Measurements from ENCODE around the gene RYR3.
A peak's percentile ranks its signal among the peaks of the same experiment; 100 is the strongest.

RYR3 gene

DNA sequence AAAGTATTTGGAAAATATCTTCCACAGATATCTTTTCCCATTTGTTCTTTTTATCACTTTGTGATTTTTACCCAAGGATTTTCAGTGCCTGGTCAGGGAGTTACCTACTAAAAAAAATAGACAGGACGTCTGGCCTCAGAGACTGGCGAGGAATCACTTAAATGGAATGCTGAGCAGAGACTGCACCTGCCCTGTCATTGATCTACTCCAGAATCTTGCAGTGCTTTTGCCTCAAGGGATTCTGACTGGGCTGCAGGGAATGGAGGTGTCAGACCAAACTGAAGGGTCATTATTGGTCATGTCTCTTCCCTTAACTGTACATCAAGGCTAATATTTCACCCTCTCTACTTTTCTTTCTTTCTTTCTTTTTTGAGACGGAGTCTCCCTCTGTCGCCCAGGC lies 12.1 kb upstream of the RYR3 start:
- Histone ChIP-seq H3K9ac (ENCODE audit: low read length) (no peak overlapping the region), H3K23ac (ENCODE audit: low read length in 2 of 2) (no peak overlapping the region), H4K91ac (ENCODE audit: low read length) (no peak overlapping the region), H2BK5ac (ENCODE audit: low read depth, low read length, poor library complexity, severe bottlenecking) (no peak overlapping the region), H3K27me3 (ENCODE audit: control insufficient read depth in 1 of 2, insufficient read depth in 1 of 2, low read length in 2 of 2) (peaks cover 24 to 45% of the 10 kb centered on the region in 2 experiments), H3K4me2 (ENCODE audit: low read length, poor library complexity, severe bottlenecking) (no peak overlapping the region), H2AK5ac (ENCODE audit: low read length, severe bottlenecking) (no peak overlapping the region), H3K27ac (ENCODE audit: low read length, poor library complexity, severe bottlenecking) (no peak overlapping the region), H4K8ac (ENCODE audit: low read length) (no peak overlapping the region), H3K4me3 (ENCODE audit: insufficient read depth in 1 of 2, low read depth in 1 of 2, low read length in 2 of 2) (no peak overlapping the region), H3K9me3 (ENCODE audit: control insufficient read depth, low read length) (no peaks in the 10 kb centered on the region), H3K36me3 (ENCODE audit: control insufficient read depth in 1 of 2, insufficient read depth in 2 of 2, low read depth in 1 of 2, low read length in 2 of 2) (no peaks in the 10 kb centered on the region), H2BK15ac (ENCODE audit: low read depth, poor library complexity, severe bottlenecking) (no peak overlapping the region), H2BK120ac (ENCODE audit: low read depth, low read length) (no peak overlapping the region), H2BK12ac (ENCODE audit: low read length in 2 of 2) (no peak overlapping the region), H3K18ac (ENCODE audit: low read depth in 1 of 2, low read length in 2 of 2) (no peak overlapping the region), H3K14ac (ENCODE audit: low read length in 2 of 2) (no peak overlapping the region), H3K4me1 (ENCODE audit: control insufficient read depth, insufficient read depth, low read depth, low read length) (peaks cover 5% of the 10 kb centered on the region), H3K79me1 (replicated peaks; ENCODE audit: low read length, poor library complexity, severe bottlenecking) (no peaks in the 10 kb centered on the region), H3K4ac (ENCODE audit: low read depth in 1 of 2, low read length in 2 of 2) (no peak overlapping the region), H2AFZ (ENCODE audit: low read depth, low read length) (no peak overlapping the region)
- 78% methylated on average over 4 of the region's 4 CpGs for WGBS
- DNase-seq = no peak

GRCh38 chr15:33304924-33305323 lies 5.8 kb upstream of the RYR3 start:
- Histone ChIP-seq H3K23ac (ENCODE audit: low read length in 2 of 2) (no peak overlapping the region), H3K36me3 (ENCODE audit: control insufficient read depth in 1 of 2, insufficient read depth in 2 of 2, low read depth in 1 of 2, low read length in 2 of 2) (no peaks in the 10 kb centered on the region), H3K79me1 (replicated peaks; ENCODE audit: low read length, poor library complexity, severe bottlenecking) (no peaks in the 10 kb centered on the region), H2AFZ (ENCODE audit: low read depth, low read length) (no peak overlapping the region), H3K27me3 (ENCODE audit: control insufficient read depth in 1 of 2, insufficient read depth in 1 of 2, low read length in 2 of 2) (peaks cover 59 to 86% of the 10 kb centered on the region in 2 experiments), H3K9ac (ENCODE audit: low read length) (no peak overlapping the region), H2BK15ac (ENCODE audit: low read depth, poor library complexity, severe bottlenecking) (no peak overlapping the region), H4K8ac (ENCODE audit: low read length) (no peak overlapping the region), H3K4ac (ENCODE audit: low read depth in 1 of 2, low read length in 2 of 2) (no peak overlapping the region), H3K9me3 (ENCODE audit: control insufficient read depth, low read length) (no peaks in the 10 kb centered on the region), H3K4me2 (ENCODE audit: low read length, poor library complexity, severe bottlenecking) (no peak overlapping the region), H2BK5ac (ENCODE audit: low read depth, low read length, poor library complexity, severe bottlenecking) (no peak overlapping the region), H2BK12ac (ENCODE audit: low read length in 2 of 2) (no peak overlapping the region), H3K4me3 (ENCODE audit: insufficient read depth in 1 of 2, low read depth in 1 of 2, low read length in 2 of 2) (no peak overlapping the region), H3K27ac (ENCODE audit: low read length, poor library complexity, severe bottlenecking) (no peak overlapping the region), H3K18ac (ENCODE audit: low read depth in 1 of 2, low read length in 2 of 2) (no peak overlapping the region), H4K91ac (ENCODE audit: low read length) (no peak overlapping the region), H3K4me1 (ENCODE audit: control insufficient read depth, insufficient read depth, low read depth, low read length) (peaks cover 1% of the 10 kb centered on the region), H2BK120ac (ENCODE audit: low read depth, low read length) (no peak overlapping the region), H2AK5ac (ENCODE audit: low read length, severe bottlenecking) (no peak overlapping the region), H3K14ac (ENCODE audit: low read length in 2 of 2) (no peak overlapping the region)
- no peak for DNase-seq
- 65% methylated on average over 5 of the region's 5 CpGs for WGBS

GRCh38 chr15:33309602-33310276 lies 1.0 kb upstream of the RYR3 start:
- H3K4ac ChIP-seq (ENCODE audit: low read depth in 1 of 2, low read length in 2 of 2) = no peak overlapping the region
- peaks cover 51 to 91% of the 10 kb centered on the region in 2 experiments for H3K27me3 ChIP-seq (ENCODE audit: control insufficient read depth in 1 of 2, insufficient read depth in 1 of 2, low read length in 2 of 2)
- peaks cover 2% of the 10 kb centered on the region for H3K79me1 ChIP-seq (replicated peaks; ENCODE audit: low read length, poor library complexity, severe bottlenecking)
- H3K4me1 ChIP-seq (ENCODE audit: control insufficient read depth, insufficient read depth, low read depth, low read length) = peaks cover 15% of the 10 kb centered on the region
- H3K4me3 ChIP-seq (ENCODE audit: insufficient read depth in 1 of 2, low read depth in 1 of 2, low read length in 2 of 2) = no peak overlapping the region
- peak overlapping the region in 1 of 2 experiments; percentile 49 for H3K23ac ChIP-seq (ENCODE audit: low read length in 2 of 2)
- no peak for DNase-seq
- H2BK120ac ChIP-seq (ENCODE audit: low read depth, low read length) = no peak overlapping the region
- H3K14ac ChIP-seq (ENCODE audit: low read length in 2 of 2) = no peak overlapping the region
- H2AFZ ChIP-seq (ENCODE audit: low read depth, low read length) = no peak overlapping the region
- no peak overlapping the region for H3K18ac ChIP-seq (ENCODE audit: low read depth in 1 of 2, low read length in 2 of 2)
- no peak overlapping the region for H4K8ac ChIP-seq (ENCODE audit: low read length)
- H2BK12ac ChIP-seq (ENCODE audit: low read length in 2 of 2) = no peak overlapping the region
- H2BK15ac ChIP-seq (ENCODE audit: low read depth, poor library complexity, severe bottlenecking) = no peak overlapping the region
- no peak overlapping the region for H2BK5ac ChIP-seq (ENCODE audit: low read depth, low read length, poor library complexity, severe bottlenecking)
- H4K91ac ChIP-seq (ENCODE audit: low read length) = no peak overlapping the region
- WGBS = 45% methylated on average over 6 of the region's 7 CpGs
- no peak overlapping the region for H2AK5ac ChIP-seq (ENCODE audit: low read length, severe bottlenecking)
- no peaks in the 10 kb centered on the region for H3K9me3 ChIP-seq (ENCODE audit: control insufficient read depth, low read length)
- H3K9ac ChIP-seq (ENCODE audit: low read length) = no peak overlapping the region
- peak overlapping the region; percentile 23 for H3K4me2 ChIP-seq (ENCODE audit: low read length, poor library complexity, severe bottlenecking)
- no peaks in the 10 kb centered on the region for H3K36me3 ChIP-seq (ENCODE audit: control insufficient read depth in 1 of 2, insufficient read depth in 2 of 2, low read depth in 1 of 2, low read length in 2 of 2)
- no peak overlapping the region for H3K27ac ChIP-seq (ENCODE audit: low read length, poor library complexity, severe bottlenecking)

DNA sequence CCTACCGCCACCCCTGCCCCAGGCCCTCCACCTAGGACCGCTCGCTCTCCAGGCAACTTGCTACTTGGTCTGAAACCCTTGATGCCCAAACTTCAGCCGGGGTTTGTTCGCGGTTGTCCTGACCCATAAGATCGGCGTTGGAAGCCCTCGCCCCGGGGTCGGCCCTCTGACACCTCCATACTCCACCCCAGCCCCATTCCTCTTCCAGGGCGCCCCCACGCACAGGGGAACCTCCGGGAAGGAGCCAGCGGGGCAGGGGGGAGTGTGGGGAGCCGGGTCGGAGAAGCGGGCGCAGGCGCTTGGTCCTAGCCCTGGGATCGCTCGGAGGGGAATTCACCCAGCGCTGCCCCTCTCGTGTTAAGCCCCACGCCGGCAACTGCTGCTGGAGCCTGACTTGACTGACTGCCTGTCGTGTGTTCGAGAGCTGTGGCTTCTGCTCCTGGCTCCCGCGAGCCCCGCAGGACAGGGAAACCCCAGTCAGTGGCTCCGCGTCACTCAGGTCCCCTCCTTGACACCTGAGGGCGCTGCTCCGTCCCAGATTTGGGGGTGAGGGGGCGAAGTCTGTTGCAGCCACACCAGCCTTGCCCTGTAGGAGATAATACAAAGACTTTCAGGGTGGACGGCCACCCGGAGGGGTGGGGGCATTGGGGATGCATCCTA lies 675 bp downstream of the RYR3 start:
- peaks cover 2% of the 10 kb centered on the region for H3K79me1 ChIP-seq (replicated peaks; ENCODE audit: low read length, poor library complexity, severe bottlenecking)
- H3K14ac ChIP-seq (ENCODE audit: low read length in 2 of 2) = no peak overlapping the region
- 10% methylated on average over 29 of the region's 38 CpGs for WGBS
- H3K27me3 ChIP-seq (ENCODE audit: control insufficient read depth in 1 of 2, insufficient read depth in 1 of 2, low read length in 2 of 2) = peaks cover 40 to 88% of the 10 kb centered on the region in 2 experiments
- H3K4ac ChIP-seq (ENCODE audit: low read depth in 1 of 2, low read length in 2 of 2) = no peak overlapping the region
- H3K36me3 ChIP-seq (ENCODE audit: control insufficient read depth in 1 of 2, insufficient read depth in 2 of 2, low read depth in 1 of 2, low read length in 2 of 2) = no peaks in the 10 kb centered on the region
- H3K27ac ChIP-seq (ENCODE audit: low read length, poor library complexity, severe bottlenecking) = no peak overlapping the region
- peak overlapping the region in 1 of 2 experiments; percentile 71 for H3K4me3 ChIP-seq (ENCODE audit: insufficient read depth in 1 of 2, low read depth in 1 of 2, low read length in 2 of 2)
- no peak overlapping the region for H2BK5ac ChIP-seq (ENCODE audit: low read depth, low read length, poor library complexity, severe bottlenecking)
- no peak overlapping the region for H3K9ac ChIP-seq (ENCODE audit: low read length)
- no peak overlapping the region for H4K91ac ChIP-seq (ENCODE audit: low read length)
- H2BK15ac ChIP-seq (ENCODE audit: low read depth, poor library complexity, severe bottlenecking) = no peak overlapping the region
- H4K8ac ChIP-seq (ENCODE audit: low read length) = no peak overlapping the region
- H3K23ac ChIP-seq (ENCODE audit: low read length in 2 of 2) = no peak overlapping the region
- H2AFZ ChIP-seq (ENCODE audit: low read depth, low read length) = no peak overlapping the region
- peaks cover 17% of the 10 kb centered on the region for H3K4me1 ChIP-seq (ENCODE audit: control insufficient read depth, insufficient read depth, low read depth, low read length)
- H2BK12ac ChIP-seq (ENCODE audit: low read length in 2 of 2) = no peak overlapping the region
- H3K18ac ChIP-seq (ENCODE audit: low read depth in 1 of 2, low read length in 2 of 2) = no peak overlapping the region
- no peak overlapping the region for H2BK120ac ChIP-seq (ENCODE audit: low read depth, low read length)
- peak overlapping the region; percentile 89 for H3K4me2 ChIP-seq (ENCODE audit: low read length, poor library complexity, severe bottlenecking)
- no peak for DNase-seq
- no peak overlapping the region for H2AK5ac ChIP-seq (ENCODE audit: low read length, severe bottlenecking)
- H3K9me3 ChIP-seq (ENCODE audit: control insufficient read depth, low read length) = no peaks in the 10 kb centered on the region

All from mesenchymal stem cell (in vitro differentiated cells and primary cell).